ENCODE data around the gene CAPN10.

CAPN10 gene

GRCh38 chr2:240576436-240577205 lies 9.9 kb upstream of the CAPN10 start:
- TF ChIP-seq GATA2 (IDR thresholded peaks at IDR 0.05; ENCODE audit: low read depth, low read length): no peak
- no peak for TF ChIP-seq GATA3 (IDR thresholded peaks at IDR 0.05; ENCODE audit: low read depth, low read length)

GRCh38 chr2:240577281-240578109 lies 9.0 kb upstream of the CAPN10 start:
- TF ChIP-seq GATA3 (IDR thresholded peaks at IDR 0.05; ENCODE audit: low read depth, low read length) (no peak), GATA2 (IDR thresholded peaks at IDR 0.05; ENCODE audit: low read depth, low read length) (no peak)

- no peak for TF ChIP-seq GATA3 (IDR thresholded peaks at IDR 0.05; ENCODE audit: low read depth, low read length)
- no peak for TF ChIP-seq GATA2 (IDR thresholded peaks at IDR 0.05; ENCODE audit: low read depth, low read length)
Observed at GRCh38 chr2:240578110-240578450, 8.5 kb upstream of the CAPN10 start.

GRCh38 chr2:240578488-240578887 lies 8.0 kb upstream of the CAPN10 start:
- TF ChIP-seq GATA3 (IDR thresholded peaks at IDR 0.05; ENCODE audit: low read depth, low read length): no peak
- no peak for TF ChIP-seq GATA2 (IDR thresholded peaks at IDR 0.05; ENCODE audit: low read depth, low read length)

GRCh38 chr2:240579071-240579762 lies 7.3 kb upstream of the CAPN10 start:
- TF ChIP-seq GATA2 (IDR thresholded peaks at IDR 0.05; ENCODE audit: low read depth, low read length) (no peak), GATA3 (IDR thresholded peaks at IDR 0.05; ENCODE audit: low read depth, low read length) (no peak)

- TF ChIP-seq GATA3 (IDR thresholded peaks at IDR 0.05; ENCODE audit: low read depth, low read length) (no peak), GATA2 (IDR thresholded peaks at IDR 0.05; ENCODE audit: low read depth, low read length) (no peak)
Observed at GRCh38 chr2:240579771-240580614, 6.5 kb upstream of the CAPN10 start.

GRCh38 chr2:240581811-240582210 lies 4.7 kb upstream of the CAPN10 start:
- TF ChIP-seq GATA3 (IDR thresholded peaks at IDR 0.05; ENCODE audit: low read depth, low read length): no peak
- TF ChIP-seq GATA2 (IDR thresholded peaks at IDR 0.05; ENCODE audit: low read depth, low read length): no peak

- no peak for TF ChIP-seq GATA3 (IDR thresholded peaks at IDR 0.05; ENCODE audit: low read depth, low read length)
- no peak for TF ChIP-seq GATA2 (IDR thresholded peaks at IDR 0.05; ENCODE audit: low read depth, low read length)
Observed at GRCh38 chr2:240582781-240583180, 3.8 kb upstream of the CAPN10 start.

- TF ChIP-seq GATA2 (IDR thresholded peaks at IDR 0.05; ENCODE audit: low read depth, low read length) (no peak), GATA3 (IDR thresholded peaks at IDR 0.05; ENCODE audit: low read depth, low read length) (no peak)
Observed at GRCh38 chr2:240583774-240584173, 2.8 kb upstream of the CAPN10 start.

GRCh38 chr2:240584486-240585031 lies 2.0 kb upstream of the CAPN10 start:
- TF ChIP-seq GATA3 (IDR thresholded peaks at IDR 0.05; ENCODE audit: low read depth, low read length) (no peak), GATA2 (IDR thresholded peaks at IDR 0.05; ENCODE audit: low read depth, low read length) (no peak)

- TF ChIP-seq GATA3 (IDR thresholded peaks at IDR 0.05; ENCODE audit: low read depth, low read length) (no peak), GATA2 (IDR thresholded peaks at IDR 0.05; ENCODE audit: low read depth, low read length) (no peak)
Observed at GRCh38 chr2:240585101-240585500, 1.4 kb upstream of the CAPN10 start.

GRCh38 chr2:240585681-240586197 lies 795 bp upstream of the CAPN10 start:
- TF ChIP-seq GATA2 (IDR thresholded peaks at IDR 0.05; ENCODE audit: low read depth, low read length) (no peak), GATA3 (IDR thresholded peaks at IDR 0.05; ENCODE audit: low read depth, low read length) (no peak)

All from SH-SY5Y (cell line).